ENCODE results near the gene MDH2. TPM values are rescaled to one million over a fixed set of nuclear protein-coding genes. Genes with fewer than 3 reads are reported as not detected.
"Not testable (repeated sequence)": the region's sequence is repeated elsewhere in the genome, so short reads cannot be mapped to it uniquely, and the experiment has no call there.

MDH2 gene
- total RNA-seq, 6 experiments from 2014 or later, result 208 to 255 (median 243) TPM

DNA sequence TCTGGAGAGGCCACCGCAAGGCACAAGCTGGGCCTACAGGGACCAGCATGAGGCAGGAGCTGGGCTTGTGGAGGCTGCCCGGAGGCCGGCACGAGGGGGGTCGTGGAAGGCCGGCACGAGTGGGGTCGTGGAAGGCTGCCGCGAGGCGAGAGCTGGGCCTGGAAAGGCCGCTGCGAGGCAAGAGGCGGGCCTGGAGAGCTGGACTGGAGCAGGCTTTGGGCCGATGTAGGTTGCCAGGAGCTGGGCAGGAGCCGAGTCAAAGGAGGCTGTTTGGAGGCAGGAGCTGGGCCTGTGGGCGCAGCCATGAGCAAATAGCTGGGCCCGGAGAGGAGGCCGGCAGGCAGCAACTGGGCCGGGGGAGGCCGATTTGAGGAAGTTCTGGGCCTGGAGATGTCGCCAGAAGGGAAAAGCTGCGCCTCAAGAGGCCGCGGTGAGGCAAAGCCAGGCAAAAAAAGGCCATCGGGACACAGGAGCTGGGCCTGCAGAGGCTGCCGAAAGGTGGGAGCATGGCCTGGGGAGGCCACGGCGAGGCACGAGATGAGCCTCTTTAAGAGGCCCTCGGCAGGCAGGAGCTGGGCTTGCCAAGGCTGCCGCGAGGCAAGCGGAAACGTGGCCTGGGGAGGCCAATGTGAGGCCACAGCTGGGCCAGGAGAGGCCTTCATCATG lies 26.5 kb downstream of the MDH2 start:
- H3K27me3 Mint-ChIP-seq (ENCODE audit: insufficient read depth), result peaks cover 5% of the 10 kb centered on the region; the same call in 1 of the 2 replicates
- H3K27ac Mint-ChIP-seq, result no peak overlapping the region
- H3K36me3 Mint-ChIP-seq (ENCODE audit: low read depth), result no peaks in the 10 kb centered on the region
- H3K4me3 Mint-ChIP-seq, result no peak overlapping the region
- peaks cover 24% of the 10 kb centered on the region for H3K4me1 Mint-ChIP-seq (ENCODE audit: low read depth)
- DNase-seq, result no peak
- TF ChIP-seq, protein P1, sequence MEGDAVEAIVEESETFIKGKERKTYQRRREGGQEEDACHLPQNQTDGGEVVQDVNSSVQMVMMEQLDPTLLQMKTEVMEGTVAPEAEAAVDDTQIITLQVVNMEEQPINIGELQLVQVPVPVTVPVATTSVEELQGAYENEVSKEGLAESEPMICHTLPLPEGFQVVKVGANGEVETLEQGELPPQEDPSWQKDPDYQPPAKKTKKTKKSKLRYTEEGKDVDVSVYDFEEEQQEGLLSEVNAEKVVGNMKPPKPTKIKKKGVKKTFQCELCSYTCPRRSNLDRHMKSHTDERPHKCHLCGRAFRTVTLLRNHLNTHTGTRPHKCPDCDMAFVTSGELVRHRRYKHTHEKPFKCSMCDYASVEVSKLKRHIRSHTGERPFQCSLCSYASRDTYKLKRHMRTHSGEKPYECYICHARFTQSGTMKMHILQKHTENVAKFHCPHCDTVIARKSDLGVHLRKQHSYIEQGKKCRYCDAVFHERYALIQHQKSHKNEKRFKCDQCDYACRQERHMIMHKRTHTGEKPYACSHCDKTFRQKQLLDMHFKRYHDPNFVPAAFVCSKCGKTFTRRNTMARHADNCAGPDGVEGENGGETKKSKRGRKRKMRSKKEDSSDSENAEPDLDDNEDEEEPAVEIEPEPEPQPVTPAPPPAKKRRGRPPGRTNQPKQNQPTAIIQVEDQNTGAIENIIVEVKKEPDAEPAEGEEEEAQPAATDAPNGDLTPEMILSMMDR (IDR thresholded peaks at IDR 0.05), result no peak
- H3K9me3 Mint-ChIP-seq, result no peaks in the 10 kb centered on the region

DNA sequence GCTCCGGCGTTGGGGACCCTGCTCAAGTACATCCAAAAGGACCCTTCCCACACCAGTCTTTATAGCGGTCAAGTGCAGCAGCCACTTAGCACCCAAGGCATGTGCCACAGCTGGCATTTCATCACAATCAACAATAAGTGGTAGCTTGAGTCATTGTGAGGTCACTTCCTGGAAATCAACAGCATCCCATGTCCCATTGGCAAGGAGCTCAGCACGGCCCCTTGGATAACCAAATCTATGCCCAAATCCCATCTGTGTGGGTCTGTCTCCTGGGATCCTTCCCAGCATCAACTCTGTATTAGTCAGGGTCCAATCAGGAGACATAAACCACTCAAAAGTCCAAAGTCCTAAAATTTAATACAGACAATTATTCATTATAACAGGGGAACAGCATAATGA lies 27.1 kb downstream of the MDH2 start:
- Mint-ChIP-seq H3K36me3 (ENCODE audit: low read depth) (no peaks in the 10 kb centered on the region), H3K27me3 (ENCODE audit: insufficient read depth) (peaks cover 7% of the 10 kb centered on the region), H3K4me1 (ENCODE audit: low read depth) (peaks cover 24% of the 10 kb centered on the region), H3K27ac (no peak overlapping the region), H3K4me3 (no peak overlapping the region), H3K9me3 (no peaks in the 10 kb centered on the region)
- TF ChIP-seq, protein P1 (IDR thresholded peaks at IDR 0.05), result no peak
- no peak for DNase-seq

DNA sequence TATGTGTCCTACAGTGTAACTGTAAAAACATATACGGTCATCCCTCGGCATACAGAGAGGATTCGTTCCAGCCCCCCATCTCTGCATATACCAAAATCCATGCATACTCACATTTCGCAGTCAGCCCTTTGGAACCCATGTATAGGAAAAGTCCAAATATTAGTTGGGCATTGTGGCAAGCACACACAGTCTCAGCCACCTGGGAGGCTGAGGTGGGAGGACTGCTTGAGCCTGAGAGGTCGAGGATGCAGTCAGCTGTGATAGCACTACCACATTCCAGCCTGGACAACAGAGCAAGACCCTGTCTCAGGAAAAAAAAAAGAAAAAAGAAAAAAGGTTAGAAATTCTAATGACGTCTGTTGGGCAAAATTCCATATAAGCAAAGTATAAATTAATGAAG lies 29.1 kb downstream of the MDH2 start:
- H3K27me3 Mint-ChIP-seq (ENCODE audit: insufficient read depth), result peaks cover 9% of the 10 kb centered on the region
- H3K4me1 Mint-ChIP-seq (ENCODE audit: low read depth), result peaks cover 27% of the 10 kb centered on the region
- no peaks in the 10 kb centered on the region for H3K36me3 Mint-ChIP-seq (ENCODE audit: low read depth)
- TF ChIP-seq, protein P1 (IDR thresholded peaks at IDR 0.05), result no peak
- H3K4me3 Mint-ChIP-seq, result no peak overlapping the region
- H3K9me3 Mint-ChIP-seq, result no peaks in the 10 kb centered on the region
- no peak overlapping the region for H3K27ac Mint-ChIP-seq
- DNase-seq, result no peak

DNA sequence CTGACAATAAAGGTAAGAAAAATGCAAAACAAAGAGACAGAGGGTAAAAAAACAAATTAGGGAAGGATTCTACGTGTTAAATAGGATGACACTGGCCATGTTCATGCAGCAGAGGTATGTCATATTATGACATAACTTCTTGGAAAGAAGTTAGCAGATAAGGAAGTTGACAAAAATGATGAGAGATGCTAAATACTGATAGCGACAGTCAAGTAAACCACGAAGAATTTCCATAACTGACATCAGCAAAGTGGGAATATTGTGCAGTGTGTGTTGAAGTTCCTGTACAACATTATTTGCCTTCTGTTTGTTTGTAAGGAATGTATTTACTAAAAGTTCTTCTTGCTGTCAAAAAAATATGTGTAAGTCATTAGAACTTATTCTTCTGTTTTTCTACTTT lies 29.5 kb downstream of the MDH2 start:
- H3K27ac Mint-ChIP-seq, result no peak overlapping the region
- peaks cover 31% of the 10 kb centered on the region for H3K4me1 Mint-ChIP-seq (ENCODE audit: low read depth)
- no peak for DNase-seq
- H3K36me3 Mint-ChIP-seq (ENCODE audit: low read depth), result no peaks in the 10 kb centered on the region
- H3K9me3 Mint-ChIP-seq, result no peaks in the 10 kb centered on the region
- H3K27me3 Mint-ChIP-seq (ENCODE audit: insufficient read depth), result peaks cover 9% of the 10 kb centered on the region
- no peak overlapping the region for H3K4me3 Mint-ChIP-seq
- TF ChIP-seq, protein P1 (IDR thresholded peaks at IDR 0.05), result no peak

DNA sequence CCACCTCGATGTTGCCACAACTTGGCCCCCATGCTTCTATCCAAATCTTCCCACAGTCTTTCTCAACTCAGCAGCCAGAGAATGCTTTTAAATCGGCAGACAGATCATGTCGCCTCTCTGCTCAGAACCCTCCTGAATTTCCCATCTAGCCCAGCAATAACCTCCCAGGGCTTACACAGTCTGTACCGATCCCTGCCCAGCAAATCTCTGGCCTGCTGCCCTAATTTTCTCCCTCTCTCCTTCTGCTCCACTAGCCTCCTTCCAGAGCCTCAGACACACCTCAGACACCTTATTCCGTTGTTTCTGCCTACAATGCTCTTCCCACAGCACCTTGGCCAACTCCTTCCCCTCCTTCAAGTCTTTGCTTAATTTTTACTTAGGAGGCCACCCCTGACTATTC lies 32.3 kb downstream of the MDH2 start:
- no peak overlapping the region for H3K4me3 Mint-ChIP-seq
- H3K4me1 Mint-ChIP-seq (ENCODE audit: low read depth), result peaks cover 37% of the 10 kb centered on the region
- no peak for DNase-seq
- H3K36me3 Mint-ChIP-seq (ENCODE audit: low read depth), result no peaks in the 10 kb centered on the region
- no peaks in the 10 kb centered on the region for H3K9me3 Mint-ChIP-seq
- TF ChIP-seq, protein P1 (IDR thresholded peaks at IDR 0.05), result no peak
- H3K27ac Mint-ChIP-seq, result no peak overlapping the region
- peaks cover 9% of the 10 kb centered on the region for H3K27me3 Mint-ChIP-seq (ENCODE audit: insufficient read depth)

- H3K4me1 Mint-ChIP-seq (ENCODE audit: low read depth), result peaks cover 52% of the 10 kb centered on the region
- H3K36me3 Mint-ChIP-seq (ENCODE audit: low read depth); H3K27ac Mint-ChIP-seq; H3K9me3 Mint-ChIP-seq; DNase-seq; H3K4me3 Mint-ChIP-seq: not testable (repeated sequence)
- peaks cover 12% of the 10 kb centered on the region for H3K27me3 Mint-ChIP-seq (ENCODE audit: insufficient read depth)
Measured at GRCh38 chr7:76084115-76084514, 36.2 kb downstream of the MDH2 start.

All from HFFc6 (cell line).